ENCODE data around the gene OLFML2A. TPM values are rescaled to one million over a fixed set of nuclear protein-coding genes. Genes with fewer than 3 reads are reported as not detected.

OLFML2A gene
- total and polyA plus RNA-seq, 2 of the 13 experiments (the other 11 are each of a cell fraction or from before 2014, with no cell fraction given) = 0.01 to 0.02 TPM

GRCh38 chr9:124794902-124795491, 18.1 kb downstream of the OLFML2A start (continued):
- TF ChIP-seq BCLAF1 (IDR thresholded peaks at IDR 0.05) (no peak), PREB (CRISPR knock-in tag; IDR thresholded peaks at IDR 0.05) (no peak), THAP9 (CRISPR knock-in tag; IDR thresholded peaks at IDR 0.05; ENCODE audit: borderline replicate concordance) (no peak), SRSF1 (optimal IDR thresholded peaks at IDR 0.05; ENCODE audit: low read depth, low read length) (no peak), BORCS8-MEF2B (CRISPR knock-in tag; IDR thresholded peaks at IDR 0.05) (peak; percentile 56; the same call in 1 of the 2 replicates), SKIL (CRISPR knock-in tag; IDR thresholded peaks at IDR 0.05; ENCODE audit: borderline replicate concordance) (peak; percentile 25; the same call in 1 of the 2 replicates), ZNF530 (CRISPR knock-in tag; IDR thresholded peaks at IDR 0.05; ENCODE audit: low read depth) (no peak), ZNF546 (CRISPR knock-in tag; conservative IDR thresholded peaks at IDR 0.05) (no peak), ZNF782 (CRISPR knock-in tag; IDR thresholded peaks at IDR 0.05; ENCODE audit: borderline replicate concordance) (no peak), ARID5B (CRISPR knock-in tag; IDR thresholded peaks at IDR 0.05) (peak; percentile 61), TBX2 (CRISPR knock-in tag; IDR thresholded peaks at IDR 0.05; ENCODE audit: borderline replicate concordance) (peak; percentile 19; the same call in 1 of the 2 replicates), ZNF260 (CRISPR knock-in tag; IDR thresholded peaks at IDR 0.05; ENCODE audit: borderline replicate concordance, low read depth) (no peak), ZSCAN5A (CRISPR knock-in tag; IDR thresholded peaks at IDR 0.05; ENCODE audit: borderline replicate concordance) (no peak)

Data from HepG2 (cell line).